ENCODE results near the gene SIAE. TPM values are rescaled to one million over a fixed set of nuclear protein-coding genes. Genes with fewer than 3 reads are reported as not detected.

Gene SIAE
- total RNA-seq, 1 experiment from 2014 or later: 8.4 TPM

DNA sequence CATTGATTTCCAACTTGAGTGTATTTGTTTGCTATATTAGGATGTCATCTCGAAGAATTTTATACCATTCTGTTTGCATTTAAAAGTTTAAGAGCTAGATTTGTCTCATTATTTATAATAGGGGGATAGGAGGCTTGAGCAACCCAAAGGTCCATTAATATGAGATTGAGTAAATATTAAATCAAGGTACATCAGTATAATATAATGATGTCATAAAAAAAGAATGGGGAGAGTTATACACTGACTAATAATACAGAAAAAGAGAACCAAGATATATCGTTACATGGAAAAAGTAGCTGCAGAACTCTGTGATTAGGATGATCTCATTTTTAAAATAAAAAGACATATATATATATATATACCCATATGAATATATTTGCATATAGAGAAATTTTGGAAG lies 19.6 kb upstream of the SIAE start:
- no peaks in the 10 kb centered on the region for H3K9me3 Mint-ChIP-seq (ENCODE audit: low read depth, unreplicated experiment)
- no peak for DNase-seq
- H3K4me1 Mint-ChIP-seq (ENCODE audit: low read depth, unreplicated experiment): no peaks in the 10 kb centered on the region
- TF ChIP-seq, protein P1, sequence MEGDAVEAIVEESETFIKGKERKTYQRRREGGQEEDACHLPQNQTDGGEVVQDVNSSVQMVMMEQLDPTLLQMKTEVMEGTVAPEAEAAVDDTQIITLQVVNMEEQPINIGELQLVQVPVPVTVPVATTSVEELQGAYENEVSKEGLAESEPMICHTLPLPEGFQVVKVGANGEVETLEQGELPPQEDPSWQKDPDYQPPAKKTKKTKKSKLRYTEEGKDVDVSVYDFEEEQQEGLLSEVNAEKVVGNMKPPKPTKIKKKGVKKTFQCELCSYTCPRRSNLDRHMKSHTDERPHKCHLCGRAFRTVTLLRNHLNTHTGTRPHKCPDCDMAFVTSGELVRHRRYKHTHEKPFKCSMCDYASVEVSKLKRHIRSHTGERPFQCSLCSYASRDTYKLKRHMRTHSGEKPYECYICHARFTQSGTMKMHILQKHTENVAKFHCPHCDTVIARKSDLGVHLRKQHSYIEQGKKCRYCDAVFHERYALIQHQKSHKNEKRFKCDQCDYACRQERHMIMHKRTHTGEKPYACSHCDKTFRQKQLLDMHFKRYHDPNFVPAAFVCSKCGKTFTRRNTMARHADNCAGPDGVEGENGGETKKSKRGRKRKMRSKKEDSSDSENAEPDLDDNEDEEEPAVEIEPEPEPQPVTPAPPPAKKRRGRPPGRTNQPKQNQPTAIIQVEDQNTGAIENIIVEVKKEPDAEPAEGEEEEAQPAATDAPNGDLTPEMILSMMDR (IDR thresholded peaks at IDR 0.05; ENCODE audit: unreplicated experiment): no peak
- H3K27ac Mint-ChIP-seq (ENCODE audit: unreplicated experiment): no peak overlapping the region
- no peak overlapping the region for H3K4me3 Mint-ChIP-seq (ENCODE audit: low read depth, unreplicated experiment)
- CTCF ChIA-PET: no interaction called here
- no TSS peak for BruUV-seq (replicated peaks)
- no peaks in the 10 kb centered on the region for H3K36me3 Mint-ChIP-seq (ENCODE audit: insufficient read depth, unreplicated experiment)
- H3K27me3 Mint-ChIP-seq (ENCODE audit: unreplicated experiment): no peaks in the 10 kb centered on the region
- intact Hi-C loops (cut with micrococcal nuclease; ENCODE audit: unreplicated experiment): no loop called here

- BruUV-seq (replicated peaks): no TSS peak
- CTCF ChIA-PET: no interaction called here
- DNase-seq: no peak
- Mint-ChIP-seq H3K9me3 (ENCODE audit: low read depth, unreplicated experiment) (peaks cover 6% of the 10 kb centered on the region), H3K27me3 (ENCODE audit: unreplicated experiment) (no peaks in the 10 kb centered on the region), H3K36me3 (ENCODE audit: insufficient read depth, unreplicated experiment) (no peaks in the 10 kb centered on the region), H3K4me1 (ENCODE audit: low read depth, unreplicated experiment) (no peaks in the 10 kb centered on the region), H3K27ac (ENCODE audit: unreplicated experiment) (no peak overlapping the region), H3K4me3 (ENCODE audit: low read depth, unreplicated experiment) (no peak overlapping the region)
- intact Hi-C loops (cut with micrococcal nuclease; ENCODE audit: unreplicated experiment): no loop called here
- TF ChIP-seq, protein P1 (IDR thresholded peaks at IDR 0.05; ENCODE audit: unreplicated experiment): no peak
Measured at GRCh38 chr11:124682443-124682842, 8.9 kb upstream of the SIAE start.

DNA sequence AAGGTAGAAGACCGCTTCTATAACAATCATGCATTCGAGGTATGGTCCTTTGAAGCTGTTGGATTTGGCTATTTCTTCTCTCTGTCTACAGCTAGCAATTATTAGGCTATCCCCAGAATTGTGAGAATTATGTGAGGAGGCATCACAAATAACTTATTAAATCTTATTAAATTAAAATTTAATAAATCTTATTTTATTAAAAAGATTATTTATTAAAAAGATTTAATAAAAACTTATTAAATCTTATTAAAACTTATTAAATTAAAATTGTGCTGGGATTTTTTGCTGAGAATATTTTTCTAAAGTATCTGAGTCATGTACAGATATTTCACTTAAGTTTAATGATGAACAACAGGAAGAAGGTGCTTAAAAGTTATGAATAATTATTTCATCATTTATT lies 7.9 kb upstream of the SIAE start:
- no peaks in the 10 kb centered on the region for H3K36me3 Mint-ChIP-seq (ENCODE audit: insufficient read depth, unreplicated experiment)
- CTCF ChIA-PET: no interaction called here
- no peaks in the 10 kb centered on the region for H3K4me1 Mint-ChIP-seq (ENCODE audit: low read depth, unreplicated experiment)
- H3K27me3 Mint-ChIP-seq (ENCODE audit: unreplicated experiment): no peaks in the 10 kb centered on the region
- DNase-seq: no peak
- intact Hi-C loops (cut with micrococcal nuclease; ENCODE audit: unreplicated experiment): no loop called here
- BruUV-seq (replicated peaks): no TSS peak
- no peak overlapping the region for H3K4me3 Mint-ChIP-seq (ENCODE audit: low read depth, unreplicated experiment)
- TF ChIP-seq, protein P1 (IDR thresholded peaks at IDR 0.05; ENCODE audit: unreplicated experiment): no peak
- H3K9me3 Mint-ChIP-seq (ENCODE audit: low read depth, unreplicated experiment): peaks cover 2% of the 10 kb centered on the region
- no peak overlapping the region for H3K27ac Mint-ChIP-seq (ENCODE audit: unreplicated experiment)

DNA sequence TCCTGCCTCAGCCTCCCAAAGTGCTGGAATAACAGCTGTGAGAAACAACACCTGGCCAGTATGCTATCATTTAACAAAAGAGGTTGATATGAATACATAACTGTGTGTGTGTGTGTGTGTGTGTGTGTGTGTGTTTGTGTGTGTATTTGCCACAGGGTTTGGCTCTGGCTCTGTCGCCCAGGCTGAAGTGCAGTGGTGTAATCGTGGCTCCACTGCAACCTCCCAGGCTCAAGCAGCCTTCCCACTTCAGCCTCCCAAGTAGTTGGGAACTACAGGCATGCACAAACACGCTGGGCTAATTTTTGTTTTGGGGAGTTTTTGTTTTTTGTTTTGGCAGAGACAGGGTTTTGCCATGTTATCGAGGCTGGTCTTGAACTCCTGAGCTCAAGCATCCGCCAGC lies 4.9 kb upstream of the SIAE start:
- Mint-ChIP-seq H3K4me1 (ENCODE audit: low read depth, unreplicated experiment) (no peaks in the 10 kb centered on the region), H3K9me3 (ENCODE audit: low read depth, unreplicated experiment) (peaks cover 2% of the 10 kb centered on the region), H3K27me3 (ENCODE audit: unreplicated experiment) (no peaks in the 10 kb centered on the region), H3K36me3 (ENCODE audit: insufficient read depth, unreplicated experiment) (peaks cover 12% of the 10 kb centered on the region), H3K27ac (ENCODE audit: unreplicated experiment) (no peak overlapping the region), H3K4me3 (ENCODE audit: low read depth, unreplicated experiment) (no peak overlapping the region)
- no TSS peak for BruUV-seq (replicated peaks)
- CTCF ChIA-PET: interaction anchor here (0.7 kb wide), 1 partner anchor 25 kb away, joined by 4 read pairs; no protein-coding TSS in a partner anchor
- no peak for DNase-seq
- TF ChIP-seq, protein P1 (IDR thresholded peaks at IDR 0.05; ENCODE audit: unreplicated experiment): no peak
- intact Hi-C loops (cut with micrococcal nuclease; ENCODE audit: unreplicated experiment): no loop called here
